Liver (tissue), 9 donors: ENCODE results near the gene CACNA1B. TPM values are rescaled to one million over a fixed set of nuclear protein-coding genes. Genes with fewer than 3 reads are reported as not detected.

Experiments used
- DNase-seq: peaks from one replicate; pipeline ENCODE4 v3.0.0-alpha.2; 2017; ENCODE audit warnings: low spot score
- H3K27ac ChIP-seq, 2 donors: one replicate each; pipeline ENCODE4 v1.7.0; 2013; ENCODE audit warnings: inconsistent platforms in 2 of 2, low read length in 2 of 2, control low read depth in 1 of 2, low read depth in 1 of 2, mild to moderate bottlenecking in 1 of 2
- H3K27me3 ChIP-seq, 4 donors: one replicate each; pipeline versions ENCODE4 v1.6.1 to v1.7.0; 2013; ENCODE audit warnings: low read length in 3 of 4, inconsistent platforms in 1 of 4, mild to moderate bottlenecking in 1 of 4, moderate library complexity in 1 of 4; ENCODE audit not compliant: control insufficient read depth in 4 of 4, insufficient read depth in 4 of 4
- H3K36me3 ChIP-seq, 4 donors: one replicate each; pipeline versions ENCODE4 v1.6.1 to v1.7.0; 2013; ENCODE audit warnings: low read length in 3 of 4, mild to moderate bottlenecking in 3 of 4, low read depth in 1 of 4, moderate library complexity in 1 of 4; ENCODE audit not compliant: control insufficient read depth in 4 of 4, insufficient read depth in 3 of 4
- H3K4me1 ChIP-seq, 4 donors: one replicate each; pipeline versions ENCODE4 v1.6.1 to v1.7.0; 2013; ENCODE audit warnings: low read length in 3 of 4, mild to moderate bottlenecking in 3 of 4, moderate library complexity in 1 of 4; ENCODE audit not compliant: control insufficient read depth in 4 of 4, insufficient read depth in 4 of 4
- H3K4me3 ChIP-seq, 3 donors: one replicate each; pipeline versions ENCODE4 v1.6.1 to v1.7.0; 2013; ENCODE audit warnings: low read length in 3 of 3, control low read depth in 1 of 3, low read depth in 1 of 3, mild to moderate bottlenecking in 1 of 3
- H3K9ac ChIP-seq, 2 donors: one replicate each; pipeline ENCODE4 v1.7.0; 2013; ENCODE audit warnings: low read length in 2 of 2, mild to moderate bottlenecking in 2 of 2, moderate library complexity in 2 of 2, control low read depth in 1 of 2, low read depth in 1 of 2
- H3K9me3 ChIP-seq, 4 donors: one replicate each; pipeline versions ENCODE4 v1.6.1 to v1.7.0; 2013; ENCODE audit warnings: low read length in 3 of 4; ENCODE audit not compliant: control insufficient read depth in 4 of 4
- ATF3 ChIP-seq: IDR thresholded peaks from 2 replicates; pipeline ENCODE4 v1.6.1; 2016; ENCODE audit warnings: antibody characterized with exemption
- EGR1 ChIP-seq, 2 donors: IDR thresholded peaks; 2 replicates each; pipeline ENCODE4 v1.6.1; 2016 to 2018; ENCODE audit warnings: antibody characterized with exemption in 2 of 2, low read depth in 2 of 2
- FOXA2 ChIP-seq: IDR thresholded peaks from 2 replicates; pipeline ENCODE4 v1.6.1; 2016; ENCODE audit warnings: antibody characterized with exemption
- GABPA ChIP-seq, 2 donors: IDR thresholded peaks in 1 of 2; conservative IDR thresholded peaks in 1 of 2; 2 replicates each; pipeline ENCODE4 v1.6.1; 2016; ENCODE audit warnings: antibody characterized with exemption in 2 of 2, mild to moderate bottlenecking in 1 of 2, moderate library complexity in 1 of 2
- HNF4A ChIP-seq, 2 donors: conservative IDR thresholded peaks; 2 replicates each; pipeline ENCODE4 v1.6.1; 2016; ENCODE audit warnings: antibody characterized with exemption in 2 of 2, mild to moderate bottlenecking in 2 of 2
- HNF4G ChIP-seq: IDR thresholded peaks from 2 replicates; pipeline ENCODE4 v1.6.1; 2016; ENCODE audit warnings: antibody characterized with exemption
- JUND ChIP-seq, 2 donors: IDR thresholded peaks; 2 replicates each; pipeline ENCODE4 v1.6.1; 2016; ENCODE audit warnings: antibody characterized with exemption in 2 of 2
- MAX ChIP-seq: IDR thresholded peaks from 2 replicates; pipeline ENCODE4 v1.6.1; 2016; ENCODE audit warnings: antibody characterized with exemption
- NR2F2 ChIP-seq: IDR thresholded peaks from 2 replicates; pipeline ENCODE4 v1.6.1; 2016; ENCODE audit warnings: antibody characterized with exemption
- RAD21 ChIP-seq, 2 donors: IDR thresholded peaks; 2 replicates each; pipeline ENCODE4 v1.6.1; 2016; ENCODE audit warnings: antibody characterized with exemption in 2 of 2, mild to moderate bottlenecking in 2 of 2
- RXRA ChIP-seq, 2 donors: IDR thresholded peaks; 2 replicates each; pipeline ENCODE4 v1.6.1; 2017 to 2018; ENCODE audit warnings: antibody characterized with exemption in 2 of 2, mild to moderate bottlenecking in 1 of 2
- YY1 ChIP-seq: IDR thresholded peaks from 2 replicates; pipeline ENCODE4 v1.6.1; 2016; ENCODE audit warnings: antibody characterized with exemption, mild to moderate bottlenecking
- WGBS: extraction: QIAGEN DNeasy Blood & Tissue Kit; methylation state at CpG from one replicate; pipeline ENCODE4 v1.1.7; 2013; 5-methylcytosine and 5-hydroxymethylcytosine counted together
- polyA plus RNA-seq, 2 donors: library from polyadenylated mRNA; stranded (reverse) in 1 of 2; unstranded in 1 of 2; fragments of 200-250 nt in 1 of 2; fragments of >200 nt in 1 of 2; fragmentation: Nextera tagmentation in 1 of 2; extraction: Ambion mirVana in 1 of 2; gene quantifications; one replicate each; pipeline versions ENCODE4 v1.2.1 to v1.2.3, GENCODE V29; 2013 to 2015
- total RNA-seq, 2 donors: library from RNA; depleted of rRNA; stranded (reverse); fragments of >200 nt; gene quantifications; one replicate each; pipeline ENCODE4 v1.2.3, GENCODE V29; 2014
- TF ChIP-seq, protein P1 (sequence below): IDR thresholded peaks from 2 replicates; pipeline ENCODE4 v1.6.1; 2016; ENCODE audit warnings: antibody characterized with exemption
- TF ChIP-seq, protein P2 (sequence below): fragments of 150-350 bp; IDR thresholded peaks from 2 replicates; pipeline ENCODE4 v1.5.1; 2017; ENCODE audit warnings: improper control_type of control experiment, low read depth, low read length; ENCODE audit not compliant: missing input control
- donor health status: healthy.
- donor health status: healthy.
- donor health status: healthy.
- donor health status: healthy.
- donor health status: healthy.

The CACNA1B gene
- total and polyA plus RNA-seq, 4 donors: under 0.01 to 0.05 TPM; not detected in 2

DNA sequence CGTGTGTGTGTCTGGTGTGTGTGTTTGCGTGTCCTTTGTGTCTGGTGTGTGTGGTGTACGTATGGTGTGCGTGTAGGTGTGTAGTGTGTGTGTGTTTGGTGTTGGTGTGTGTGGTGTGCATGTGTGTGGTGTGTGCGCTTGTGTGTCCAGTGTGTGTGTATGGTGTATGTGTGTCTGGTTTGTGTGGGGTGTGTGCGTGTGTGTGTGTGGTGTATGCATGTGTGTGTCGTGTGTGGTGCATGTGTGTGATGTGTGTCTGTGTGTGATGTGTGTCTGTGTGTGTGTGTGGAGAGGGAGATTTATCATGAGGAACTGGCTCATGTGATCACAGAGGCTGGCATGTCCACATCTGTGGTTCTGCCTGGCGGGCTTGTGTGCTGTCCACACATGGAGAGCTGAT is 71.7 kb downstream of the CACNA1B start (continued):
- TF ChIP-seq, protein P1, sequence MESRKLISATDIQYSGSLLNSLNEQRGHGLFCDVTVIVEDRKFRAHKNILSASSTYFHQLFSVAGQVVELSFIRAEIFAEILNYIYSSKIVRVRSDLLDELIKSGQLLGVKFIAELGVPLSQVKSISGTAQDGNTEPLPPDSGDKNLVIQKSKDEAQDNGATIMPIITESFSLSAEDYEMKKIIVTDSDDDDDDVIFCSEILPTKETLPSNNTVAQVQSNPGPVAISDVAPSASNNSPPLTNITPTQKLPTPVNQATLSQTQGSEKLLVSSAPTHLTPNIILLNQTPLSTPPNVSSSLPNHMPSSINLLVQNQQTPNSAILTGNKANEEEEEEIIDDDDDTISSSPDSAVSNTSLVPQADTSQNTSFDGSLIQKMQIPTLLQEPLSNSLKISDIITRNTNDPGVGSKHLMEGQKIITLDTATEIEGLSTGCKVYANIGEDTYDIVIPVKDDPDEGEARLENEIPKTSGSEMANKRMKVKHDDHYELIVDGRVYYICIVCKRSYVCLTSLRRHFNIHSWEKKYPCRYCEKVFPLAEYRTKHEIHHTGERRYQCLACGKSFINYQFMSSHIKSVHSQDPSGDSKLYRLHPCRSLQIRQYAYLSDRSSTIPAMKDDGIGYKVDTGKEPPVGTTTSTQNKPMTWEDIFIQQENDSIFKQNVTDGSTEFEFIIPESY: no peak
- TF ChIP-seq ATF3 (no peak), JUND (IDR thresholded peaks at IDR 0.05) (no peak), FOXA2 (no peak)

- no peak overlapping the region for H3K9ac ChIP-seq
- DNase-seq: no peak
- H3K27ac ChIP-seq: no peak overlapping the region
- no peaks in the 10 kb centered on the region for H3K9me3 ChIP-seq
- no peak overlapping the region for H3K4me3 ChIP-seq
- 80% methylated on average over 8 of the region's 8 CpGs for WGBS
- no peaks in the 10 kb centered on the region for H3K4me1 ChIP-seq
- TF ChIP-seq NR2F2: no peak
- TF ChIP-seq HNF4G: no peak
- no peak for TF ChIP-seq MAX
- TF ChIP-seq, protein P2, sequence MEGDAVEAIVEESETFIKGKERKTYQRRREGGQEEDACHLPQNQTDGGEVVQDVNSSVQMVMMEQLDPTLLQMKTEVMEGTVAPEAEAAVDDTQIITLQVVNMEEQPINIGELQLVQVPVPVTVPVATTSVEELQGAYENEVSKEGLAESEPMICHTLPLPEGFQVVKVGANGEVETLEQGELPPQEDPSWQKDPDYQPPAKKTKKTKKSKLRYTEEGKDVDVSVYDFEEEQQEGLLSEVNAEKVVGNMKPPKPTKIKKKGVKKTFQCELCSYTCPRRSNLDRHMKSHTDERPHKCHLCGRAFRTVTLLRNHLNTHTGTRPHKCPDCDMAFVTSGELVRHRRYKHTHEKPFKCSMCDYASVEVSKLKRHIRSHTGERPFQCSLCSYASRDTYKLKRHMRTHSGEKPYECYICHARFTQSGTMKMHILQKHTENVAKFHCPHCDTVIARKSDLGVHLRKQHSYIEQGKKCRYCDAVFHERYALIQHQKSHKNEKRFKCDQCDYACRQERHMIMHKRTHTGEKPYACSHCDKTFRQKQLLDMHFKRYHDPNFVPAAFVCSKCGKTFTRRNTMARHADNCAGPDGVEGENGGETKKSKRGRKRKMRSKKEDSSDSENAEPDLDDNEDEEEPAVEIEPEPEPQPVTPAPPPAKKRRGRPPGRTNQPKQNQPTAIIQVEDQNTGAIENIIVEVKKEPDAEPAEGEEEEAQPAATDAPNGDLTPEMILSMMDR: no peak
- no peak for TF ChIP-seq GABPA (IDR thresholded peaks at IDR 0.05 in 1 of 2, conservative IDR thresholded peaks at IDR 0.05 in 1 of 2)
- TF ChIP-seq HNF4A (conservative IDR thresholded peaks at IDR 0.05): no peak
- TF ChIP-seq YY1: no peak
- TF ChIP-seq RXRA (IDR thresholded peaks at IDR 0.05): no peak
- TF ChIP-seq EGR1 (IDR thresholded peaks at IDR 0.05; ENCODE audit: low read depth in 2 of 2): no peak
- TF ChIP-seq, protein P1: no peak
- no peak for TF ChIP-seq RAD21 (IDR thresholded peaks at IDR 0.05)
- no peaks in the 10 kb centered on the region for H3K36me3 ChIP-seq
- no peaks in the 10 kb centered on the region for H3K27me3 ChIP-seq
Observed at GRCh38 chr9:137951107-137951506, 73.5 kb downstream of the CACNA1B start.
